Thyroid gland (tissue), 4 donors: ENCODE results near the gene LRRC47. TPM values are rescaled to one million over a fixed set of nuclear protein-coding genes. Genes with fewer than 3 reads are reported as not detected.

ENCODE experiments used
- DNase-seq, 2 donors: peaks; one replicate each; pipeline ENCODE4 v3.0.0-alpha.2; 2019
- H3K27ac ChIP-seq, 3 donors: fragments of 200-600 bp; sonication (generic); 1 replicate in 2 of 3; 2 replicates in 1 of 3; pipeline ENCODE4 v1.5.1; 2016 to 2019; ENCODE audit warnings: mild to moderate bottlenecking in 1 of 3, moderate library complexity in 1 of 3
- H3K27me3 ChIP-seq: fragments of 200-600 bp; sonication (generic); one replicate; pipeline ENCODE4 v1.5.1; 2019
- H3K36me3 ChIP-seq, 2 donors: fragments of 200-600 bp; sonication (generic); one replicate each; pipeline ENCODE4 v1.5.1; 2016 to 2019
- H3K4me1 ChIP-seq, 2 donors: fragments of 200-600 bp; sonication (generic); one replicate each; pipeline ENCODE4 v1.5.1; 2017 to 2019
- H3K4me3 ChIP-seq, 3 donors: fragments of 200-600 bp; sonication (generic); replicated peaks in 1 of 3; 1 replicate in 2 of 3; 2 replicates in 1 of 3; pipeline ENCODE4 v1.5.1; 2016; ENCODE audit warnings: mild to moderate bottlenecking in 1 of 3
- H3K9me3 ChIP-seq: fragments of 200-600 bp; sonication (generic); one replicate; pipeline ENCODE4 v1.5.1; 2017
- CTCF ChIP-seq, 6 experiments: fragments of 200-600 bp in 3 of 6; fragments of 450-650 bp in 3 of 6; sonication (generic) in 3 of 6; IDR thresholded peaks; one replicate each; pipeline ENCODE4 v1.5.1; 2016 to 2019; ENCODE audit warnings: antibody characterized with exemption in 6 of 6, mild to moderate bottlenecking in 2 of 6, inconsistent platforms in 1 of 6, moderate library complexity in 1 of 6
- POLR2A ChIP-seq, 2 donors: fragments of 450-650 bp; IDR thresholded peaks; one replicate each; pipeline ENCODE4 v1.6.1; 2017; ENCODE audit warnings: antibody characterized with exemption in 2 of 2, mild to moderate bottlenecking in 2 of 2, moderate library complexity in 1 of 2
- WGBS, 2 donors: methylation state at CpG; one replicate each; pipeline ENCODE4 v1.1.5; 2017; 5-methylcytosine and 5-hydroxymethylcytosine counted together
- intact Hi-C: fragments of 100-400 bp; cut with DNase I; formaldehyde crosslinking; loops from one replicate; pipeline ENCODE4 v1.15.1; 2023
- total RNA-seq, 4 donors: library from RNA; depleted of rRNA; stranded (reverse); fragments of >200 nt; gene quantifications; one replicate each; pipeline ENCODE4 v1.2.3, GENCODE V29; 2016

Gene LRRC47
- total RNA-seq, 4 donors from 2014 or later = 38.7 to 45.2 (median 43.7) TPM

- no peaks in the 10 kb centered on the region for H3K27me3 ChIP-seq
- no peaks in the 10 kb centered on the region for H3K9me3 ChIP-seq
- no peak for TF ChIP-seq POLR2A (IDR thresholded peaks at IDR 0.05)
- no peak for TF ChIP-seq CTCF (IDR thresholded peaks at IDR 0.05)
- peaks cover 22 to 24% of the 10 kb centered on the region in 2 donors for H3K4me1 ChIP-seq
- H3K27ac ChIP-seq = no peak overlapping the region
- H3K36me3 ChIP-seq = peaks cover 9 to 23% of the 10 kb centered on the region in 2 donors
- DNase-seq = no peak
- 59 to 73% methylated on average over 7 to 10 of the region's 12 CpGs for WGBS, 2 donors
- intact Hi-C loops = loop anchor here (10.0 kb wide), 1 partner anchor 146 kb away; no protein-coding TSS in a partner anchor
- H3K4me3 ChIP-seq = no peak overlapping the region
These were observed 5.8 kb downstream of the LRRC47 start for GRCh38 chr1:3790500-3790923.

- intact Hi-C loops = loop anchor here (10.0 kb wide), 1 partner anchor 145 kb away; no protein-coding TSS in a partner anchor
- 92 to 94% methylated on average over 22 to 27 of the region's 34 CpGs for WGBS, 2 donors
- no peaks in the 10 kb centered on the region for H3K9me3 ChIP-seq
- H3K4me3 ChIP-seq = no peak overlapping the region
- peaks cover 16 to 32% of the 10 kb centered on the region in 2 donors for H3K36me3 ChIP-seq
- TF ChIP-seq POLR2A (IDR thresholded peaks at IDR 0.05) = no peak
- no peak for TF ChIP-seq CTCF (IDR thresholded peaks at IDR 0.05)
- peaks cover 13 to 16% of the 10 kb centered on the region in 2 donors for H3K4me1 ChIP-seq
- H3K27me3 ChIP-seq = no peaks in the 10 kb centered on the region
- no peak for DNase-seq
- no peak overlapping the region for H3K27ac ChIP-seq
These were observed 6.6 kb downstream of the LRRC47 start for GRCh38 chr1:3789421-3790300.

- Histone ChIP-seq H3K36me3 (peaks cover 24 to 39% of the 10 kb centered on the region in 2 donors), H3K27ac (no peak overlapping the region), H3K4me1 (peaks cover 5 to 8% of the 10 kb centered on the region in 2 donors), H3K27me3 (no peaks in the 10 kb centered on the region), H3K4me3 (no peak overlapping the region), H3K9me3 (no peaks in the 10 kb centered on the region)
- no peak for DNase-seq
- intact Hi-C loops = no loop called here
- 92 to 95% methylated on average over 13 to 14 of the region's 16 CpGs for WGBS, 2 donors
- no peak for TF ChIP-seq POLR2A (IDR thresholded peaks at IDR 0.05)
- TF ChIP-seq CTCF (IDR thresholded peaks at IDR 0.05) = no peak
These were observed 7.4 kb downstream of the LRRC47 start for GRCh38 chr1:3788756-3789420.

- Histone ChIP-seq H3K4me3 (no peak overlapping the region), H3K4me1 (no peaks in the 10 kb centered on the region), H3K27ac (no peak overlapping the region), H3K9me3 (no peaks in the 10 kb centered on the region), H3K27me3 (no peaks in the 10 kb centered on the region), H3K36me3 (peaks cover 29 to 46% of the 10 kb centered on the region in 2 donors)
- DNase-seq = no peak
- WGBS, 2 donors = 91 to 93% methylated on average over 24 to 26 of the region's 26 CpGs
- intact Hi-C loops = no loop called here
- no peak for TF ChIP-seq CTCF (IDR thresholded peaks at IDR 0.05)
- TF ChIP-seq POLR2A (IDR thresholded peaks at IDR 0.05) = no peak
These were observed 8.3 kb downstream of the LRRC47 start for GRCh38 chr1:3787745-3788605.
